Endodermal cell (in vitro differentiated cells): ENCODE measurements around the gene TMEM170B. TPM values are rescaled to one million over a fixed set of nuclear protein-coding genes. Genes with fewer than 3 reads are reported as not detected.
A peak's percentile ranks its signal among the peaks of the same experiment; 100 is the strongest.

Experiments
- DNase-seq: peaks from one replicate; pipeline ENCODE4 v3.0.0-alpha.2; 2017
- H3K27ac ChIP-seq: 2 replicates; pipeline ENCODE4 v1.5.1; 2013; ENCODE audit warnings: mild to moderate bottlenecking, low read depth, low read length, moderate library complexity
- H3K27me3 ChIP-seq: 2 replicates; pipeline ENCODE4 v1.6.1; 2013; ENCODE audit warnings: mild to moderate bottlenecking, low read length, moderate library complexity; ENCODE audit not compliant: insufficient read depth, control insufficient read depth, poor library complexity, severe bottlenecking
- H3K36me3 ChIP-seq: 2 replicates; pipeline ENCODE4 v1.7.0; 2013; ENCODE audit warnings: mild to moderate bottlenecking, low read length, moderate library complexity; ENCODE audit not compliant: control insufficient read depth, insufficient read depth
- H3K4me1 ChIP-seq: one replicate; pipeline ENCODE4 v1.7.0; 2013; ENCODE audit warnings: low read length; ENCODE audit not compliant: control insufficient read depth, insufficient read depth
- H3K4me3 ChIP-seq: 2 replicates; pipeline ENCODE4 v1.5.1; 2013; ENCODE audit warnings: mild to moderate bottlenecking, low read length, moderate library complexity
- H3K9ac ChIP-seq: 2 replicates; pipeline ENCODE4 v1.6.1; 2013; ENCODE audit warnings: mild to moderate bottlenecking, low read length, moderate library complexity; ENCODE audit not compliant: poor library complexity, severe bottlenecking; ENCODE audit errors: extremely low read depth
- H3K9me3 ChIP-seq: 2 replicates; pipeline ENCODE4 v1.6.1; 2013; ENCODE audit warnings: mild to moderate bottlenecking, low read length, moderate library complexity; ENCODE audit not compliant: control insufficient read depth
- H3K27ac Mint-ChIP-seq: 2 replicates; pipeline ENCODE4 v1.8.0; 2020; ENCODE audit warnings: mixed read lengths
- H3K27me3 Mint-ChIP-seq: 2 replicates; pipeline ENCODE4 v1.8.0; 2021; ENCODE audit warnings: mild to moderate bottlenecking, mixed read lengths; ENCODE audit not compliant: insufficient read depth
- H3K36me3 Mint-ChIP-seq: 2 replicates; pipeline ENCODE4 v1.8.0; 2020; ENCODE audit warnings: low read depth, mixed read lengths
- H3K4me1 Mint-ChIP-seq: 2 replicates; pipeline ENCODE4 v1.8.0; 2020; ENCODE audit warnings: mixed read lengths
- H3K4me3 Mint-ChIP-seq: 2 replicates; pipeline ENCODE4 v1.8.0; 2020; ENCODE audit warnings: mild to moderate bottlenecking, moderate library complexity, mixed read lengths
- H3K9me3 Mint-ChIP-seq: 2 replicates; pipeline ENCODE4 v1.8.0; 2020; ENCODE audit warnings: mild to moderate bottlenecking, mixed read lengths
- CTCF ChIP-seq: fragments of 200-600 bp; sonication (generic); conservative IDR thresholded peaks from 2 replicates; pipeline ENCODE4 v1.5.0; 2021; ENCODE audit warnings: antibody characterized with exemption, mild to moderate bottlenecking
- WGBS, 2 experiments: methylation state at CpG; one replicate each; pipeline versions ENCODE4 v1.1.5 to v1.1.7; 2013; ENCODE audit warnings: missing lambda C conversion rate in 2 of 2, mixed read lengths in 1 of 2; ENCODE audit not compliant: insufficient coverage in 1 of 2, insufficient read length in 1 of 2; 5-methylcytosine and 5-hydroxymethylcytosine counted together
- total RNA-seq, 2 donors: library from RNA; stranded (reverse); fragmentation: NEBNext Ultra II Directional in 1 of 2; extraction: Animal tissue kit (Norgen Biotek cat#: 25700) in 1 of 2; gene quantifications; 2 replicates in 1 of 2; 3 replicates in 1 of 2; pipeline ENCODE4 v1.2.1, GENCODE V29; 2021

The TMEM170B gene
- total RNA-seq, 2 donors from 2014 or later, result 2.3 to 5.3 TPM

GRCh38 chr6:11495565-11496145 lies 41.9 kb upstream of the TMEM170B start:
- 73 to 100% methylated on average over 2 to 4 of the region's 4 CpGs for WGBS, 2 experiments
- Mint-ChIP-seq H3K9me3 (peaks cover 1% of the 10 kb centered on the region), H3K27ac (no peak overlapping the region), H3K4me1 (no peaks in the 10 kb centered on the region), H3K36me3 (no peaks in the 10 kb centered on the region), H3K27me3 (no peaks in the 10 kb centered on the region), H3K4me3 (no peak overlapping the region)
- TF ChIP-seq CTCF, result no peak
- Histone ChIP-seq H3K9ac (no peak overlapping the region), H3K4me3 (no peak overlapping the region), H3K4me1 (peaks cover 6% of the 10 kb centered on the region), H3K36me3 (no peaks in the 10 kb centered on the region), H3K27ac (no peak overlapping the region), H3K27me3 (no peaks in the 10 kb centered on the region), H3K9me3 (no peaks in the 10 kb centered on the region)
- no peak for DNase-seq

- no peaks in the 10 kb centered on the region for H3K36me3 ChIP-seq
- no peaks in the 10 kb centered on the region for H3K27me3 ChIP-seq
- peak; percentile 86 for DNase-seq
- no peak overlapping the region for H3K4me3 Mint-ChIP-seq
- no peak overlapping the region for H3K4me3 ChIP-seq
- H3K9me3 ChIP-seq, result no peaks in the 10 kb centered on the region
- H3K27me3 Mint-ChIP-seq, result no peaks in the 10 kb centered on the region
- no peak overlapping the region for H3K27ac Mint-ChIP-seq
- peaks cover 6% of the 10 kb centered on the region for H3K4me1 ChIP-seq
- 58 to 66% methylated on average over 6 to 12 of the region's 12 CpGs for WGBS, 2 experiments
- H3K36me3 Mint-ChIP-seq, result no peaks in the 10 kb centered on the region
- H3K27ac ChIP-seq, result no peak overlapping the region
- TF ChIP-seq CTCF, result peak; percentile 98
- H3K4me1 Mint-ChIP-seq, result no peaks in the 10 kb centered on the region
- peaks cover 4% of the 10 kb centered on the region for H3K9me3 Mint-ChIP-seq
- no peak overlapping the region for H3K9ac ChIP-seq
Observed at GRCh38 chr6:11496152-11497060, 41.1 kb upstream of the TMEM170B start.

GRCh38 chr6:11497107-11497506 lies 40.4 kb upstream of the TMEM170B start:
- H3K36me3 ChIP-seq, result no peaks in the 10 kb centered on the region
- Mint-ChIP-seq H3K27me3 (no peaks in the 10 kb centered on the region), H3K4me3 (no peak overlapping the region), H3K4me1 (no peaks in the 10 kb centered on the region), H3K36me3 (no peaks in the 10 kb centered on the region), H3K27ac (no peak overlapping the region), H3K9me3 (peaks cover 4% of the 10 kb centered on the region)
- no peaks in the 10 kb centered on the region for H3K9me3 ChIP-seq
- no peak overlapping the region for H3K9ac ChIP-seq
- H3K27me3 ChIP-seq, result no peaks in the 10 kb centered on the region
- WGBS, 2 experiments, result 96 to 100% methylated on average over 7 to 9 of the region's 9 CpGs
- no peak overlapping the region for H3K27ac ChIP-seq
- H3K4me1 ChIP-seq, result peaks cover 6% of the 10 kb centered on the region
- DNase-seq, result no peak
- no peak overlapping the region for H3K4me3 ChIP-seq
- TF ChIP-seq CTCF, result no peak
